Gastroesophageal sphincter (tissue), 4 donors: Measurements from ENCODE around the gene APP. TPM values are rescaled to one million over a fixed set of nuclear protein-coding genes. Genes with fewer than 3 reads are reported as not detected.

Experiments
- ATAC-seq: fragments of 150-250 bp; one replicate; pipeline ENCODE4 v1.9.1; 2016; ENCODE audit warnings: mild to moderate bottlenecking, moderate library complexity
- H3K27ac ChIP-seq, 4 donors: fragments of 200-600 bp; sonication (generic) in 3 of 4; 1 replicate in 3 of 4; 2 replicates in 1 of 4; pipeline ENCODE4 v1.5.1; 2016 to 2019
- H3K27me3 ChIP-seq: fragments of 200-600 bp; sonication (generic); one replicate; pipeline ENCODE4 v1.5.1; 2019
- H3K36me3 ChIP-seq, 2 donors: fragments of 200-600 bp; sonication (generic); one replicate each; pipeline ENCODE4 v1.5.1; 2019; ENCODE audit warnings: control low read depth in 1 of 2
- H3K4me1 ChIP-seq, 3 donors: fragments of 200-600 bp; sonication (generic); 1 replicate in 2 of 3; 2 replicates in 1 of 3; pipeline ENCODE4 v1.5.1; 2016 to 2019; ENCODE audit warnings: control low read depth in 2 of 3
- H3K4me3 ChIP-seq, 2 donors: fragments of 200-600 bp; sonication (generic); one replicate each; pipeline ENCODE4 v1.5.1; 2019; ENCODE audit warnings: mild to moderate bottlenecking in 1 of 2, moderate library complexity in 1 of 2
- H3K9me3 ChIP-seq, 3 donors: fragments of 200-600 bp; sonication (generic); one replicate each; pipeline ENCODE4 v1.5.1; 2017 to 2019; ENCODE audit warnings: control low read depth in 2 of 3
- EP300 ChIP-seq: sonication (generic); formaldehyde crosslinking; IDR thresholded peaks from one replicate; pipeline ENCODE4 v1.6.1; 2017; ENCODE audit warnings: antibody characterized with exemption, mild to moderate bottlenecking
- POLR2A ChIP-seq, 2 donors: fragments of 450-650 bp; IDR thresholded peaks; one replicate each; pipeline ENCODE4 v1.6.1; 2017; ENCODE audit warnings: antibody characterized with exemption in 2 of 2, mild to moderate bottlenecking in 2 of 2, moderate library complexity in 1 of 2
- POLR2AphosphoS5 ChIP-seq: sonication (generic); formaldehyde crosslinking; IDR thresholded peaks from one replicate; pipeline ENCODE4 v1.6.1; 2017; ENCODE audit warnings: antibody characterized with exemption
- WGBS, 2 donors: methylation state at CpG; one replicate each; pipeline ENCODE4 v1.1.5; 2018; ENCODE audit warnings: low coverage in 1 of 2; 5-methylcytosine and 5-hydroxymethylcytosine counted together
- total RNA-seq, 4 donors: library from RNA; depleted of rRNA; stranded (reverse); fragments of >200 nt; gene quantifications; one replicate each; pipeline ENCODE4 v1.1.0, GENCODE V29; 2016
- TF ChIP-seq, protein P1 (sequence below), 4 experiments: fragments of 200-600 bp in 2 of 4; fragments of 450-650 bp in 2 of 4; sonication (generic) in 1 of 4; IDR thresholded peaks; one replicate each; pipeline ENCODE4 v1.5.1; 2017 to 2019; ENCODE audit warnings: antibody characterized with exemption in 4 of 4, mild to moderate bottlenecking in 2 of 4, moderate library complexity in 2 of 4

APP gene
- total RNA-seq, 4 donors from 2014 or later: 282 to 724 (median 545) TPM

- no peak overlapping the region for H3K27ac ChIP-seq
- peaks cover 0 to 20% (median 0%) of the 10 kb centered on the region in 3 donors for H3K4me1 ChIP-seq
- TF ChIP-seq, protein P1, sequence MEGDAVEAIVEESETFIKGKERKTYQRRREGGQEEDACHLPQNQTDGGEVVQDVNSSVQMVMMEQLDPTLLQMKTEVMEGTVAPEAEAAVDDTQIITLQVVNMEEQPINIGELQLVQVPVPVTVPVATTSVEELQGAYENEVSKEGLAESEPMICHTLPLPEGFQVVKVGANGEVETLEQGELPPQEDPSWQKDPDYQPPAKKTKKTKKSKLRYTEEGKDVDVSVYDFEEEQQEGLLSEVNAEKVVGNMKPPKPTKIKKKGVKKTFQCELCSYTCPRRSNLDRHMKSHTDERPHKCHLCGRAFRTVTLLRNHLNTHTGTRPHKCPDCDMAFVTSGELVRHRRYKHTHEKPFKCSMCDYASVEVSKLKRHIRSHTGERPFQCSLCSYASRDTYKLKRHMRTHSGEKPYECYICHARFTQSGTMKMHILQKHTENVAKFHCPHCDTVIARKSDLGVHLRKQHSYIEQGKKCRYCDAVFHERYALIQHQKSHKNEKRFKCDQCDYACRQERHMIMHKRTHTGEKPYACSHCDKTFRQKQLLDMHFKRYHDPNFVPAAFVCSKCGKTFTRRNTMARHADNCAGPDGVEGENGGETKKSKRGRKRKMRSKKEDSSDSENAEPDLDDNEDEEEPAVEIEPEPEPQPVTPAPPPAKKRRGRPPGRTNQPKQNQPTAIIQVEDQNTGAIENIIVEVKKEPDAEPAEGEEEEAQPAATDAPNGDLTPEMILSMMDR (IDR thresholded peaks at IDR 0.05): no peak
- TF ChIP-seq POLR2A (IDR thresholded peaks at IDR 0.05) (no peak), EP300 (no peak), POLR2AphosphoS5 (no peak)
- ATAC-seq: no peak
- no peak overlapping the region for H3K4me3 ChIP-seq
- WGBS, 2 donors: 65 to 71% methylated on average over 4 of the region's 4 CpGs
- H3K36me3 ChIP-seq: no peaks in the 10 kb centered on the region
- H3K27me3 ChIP-seq: no peaks in the 10 kb centered on the region
- H3K9me3 ChIP-seq: no peaks in the 10 kb centered on the region
Observed at GRCh38 chr21:26098772-26099397, 71.7 kb downstream of the APP start.

- Histone ChIP-seq H3K4me1 (peaks cover 0 to 20% (median 0%) of the 10 kb centered on the region in 3 donors), H3K9me3 (no peaks in the 10 kb centered on the region), H3K36me3 (no peaks in the 10 kb centered on the region), H3K27me3 (no peaks in the 10 kb centered on the region), H3K4me3 (no peak overlapping the region), H3K27ac (no peak overlapping the region)
- ATAC-seq: no peak
- no peak for TF ChIP-seq EP300
- no peak for TF ChIP-seq POLR2AphosphoS5
- TF ChIP-seq POLR2A (IDR thresholded peaks at IDR 0.05): no peak
- TF ChIP-seq, protein P1 (IDR thresholded peaks at IDR 0.05): no peak
- WGBS, 2 donors: 83 to 100% methylated on average over 2 to 4 of the region's 4 CpGs
Observed at GRCh38 chr21:26097475-26097874, 73.1 kb downstream of the APP start.

GRCh38 chr21:26096494-26097371, 73.8 kb downstream of the APP start:
- WGBS, 2 donors: 72 to 83% methylated on average over 3 to 4 of the region's 13 CpGs
- ATAC-seq: no peak
- H3K27me3 ChIP-seq: no peaks in the 10 kb centered on the region
- no peak overlapping the region for H3K27ac ChIP-seq
- no peaks in the 10 kb centered on the region for H3K36me3 ChIP-seq
- H3K4me3 ChIP-seq: no peak overlapping the region
- H3K4me1 ChIP-seq: peaks cover 0 to 20% (median 0%) of the 10 kb centered on the region in 3 donors
- H3K9me3 ChIP-seq: no peaks in the 10 kb centered on the region
- TF ChIP-seq POLR2AphosphoS5 (no peak), EP300 (no peak), POLR2A (IDR thresholded peaks at IDR 0.05) (no peak)
- TF ChIP-seq, protein P1 (IDR thresholded peaks at IDR 0.05): no peak

DNA sequence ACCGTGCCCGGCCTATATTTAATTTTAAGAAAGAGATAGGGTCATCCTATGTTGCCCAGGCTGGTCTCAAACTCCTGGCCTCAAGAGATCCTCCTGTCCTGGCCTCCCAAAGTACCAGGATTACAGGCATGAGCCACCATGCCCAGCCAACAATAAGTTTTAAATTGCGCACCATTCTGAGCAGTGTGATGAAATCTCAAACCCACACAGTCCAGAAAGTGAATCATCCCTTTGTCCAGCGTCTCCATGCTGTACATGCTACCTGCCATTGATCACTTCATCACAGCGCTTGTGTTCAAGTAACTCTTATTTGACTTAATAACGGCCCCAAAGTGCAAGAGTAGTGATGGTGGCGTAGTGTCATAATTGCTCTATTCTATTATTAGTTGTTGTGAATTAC, 75.4 kb downstream of the APP start:
- WGBS, 2 donors: 93 to 100% methylated on average over 5 to 6 of the region's 7 CpGs
- TF ChIP-seq, protein P1 (IDR thresholded peaks at IDR 0.05): no peak
- no peak for TF ChIP-seq EP300
- TF ChIP-seq POLR2AphosphoS5: no peak
- no peak for TF ChIP-seq POLR2A (IDR thresholded peaks at IDR 0.05)
- H3K4me3 ChIP-seq: no peak overlapping the region
- peaks cover 0 to 13% (median 0%) of the 10 kb centered on the region in 3 donors for H3K4me1 ChIP-seq
- H3K9me3 ChIP-seq: no peaks in the 10 kb centered on the region
- H3K27me3 ChIP-seq: no peaks in the 10 kb centered on the region
- H3K36me3 ChIP-seq: peaks cover 0 to under 1% of the 10 kb centered on the region in 2 donors
- no peak for ATAC-seq
- H3K27ac ChIP-seq: no peak overlapping the region
